ENCODE data around the gene EPS8L3.
"Not testable (repeated sequence)": the region's sequence is repeated elsewhere in the genome, so short reads cannot be mapped to it uniquely, and the experiment has no call there.

EPS8L3 gene

GRCh38 chr1:109764561-109765482, 1.1 kb upstream of the EPS8L3 start:
- no peak for DNase-seq (ENCODE audit: low spot score)

- DNase-seq (ENCODE audit: low spot score): no peak
Measured at GRCh38 chr1:109762821-109763645, 690 bp downstream of the EPS8L3 start.

GRCh38 chr1:109762039-109762585, 1.6 kb downstream of the EPS8L3 start:
- no peak for DNase-seq (ENCODE audit: low spot score)

GRCh38 chr1:109761227-109762038, 2.3 kb downstream of the EPS8L3 start:
- DNase-seq (ENCODE audit: low spot score): no peak

- no peak for DNase-seq (ENCODE audit: low spot score)
Measured at GRCh38 chr1:109760581-109761226, 3.0 kb downstream of the EPS8L3 start.

- no peak for DNase-seq (ENCODE audit: low spot score)
Measured at GRCh38 chr1:109759513-109760334, 4.0 kb downstream of the EPS8L3 start.

GRCh38 chr1:109757936-109758786, 5.6 kb downstream of the EPS8L3 start:
- no peak for DNase-seq (ENCODE audit: low spot score)

GRCh38 chr1:109756848-109757521, 6.7 kb downstream of the EPS8L3 start:
- no peak for DNase-seq (ENCODE audit: low spot score)

- not testable (repeated sequence) for DNase-seq (ENCODE audit: low spot score)
Measured at GRCh38 chr1:109756325-109756724, 7.4 kb downstream of the EPS8L3 start.

- DNase-seq (ENCODE audit: low spot score): no peak
Measured at GRCh38 chr1:109754738-109755137, 9.0 kb downstream of the EPS8L3 start.

GRCh38 chr1:109751531-109752260, 12.0 kb downstream of the EPS8L3 start:
- DNase-seq (ENCODE audit: low spot score): no peak

- no peak for DNase-seq (ENCODE audit: low spot score)
Measured at GRCh38 chr1:109750920-109751319, 12.8 kb downstream of the EPS8L3 start.

GRCh38 chr1:109750241-109750882, 13.4 kb downstream of the EPS8L3 start:
- no peak for DNase-seq (ENCODE audit: low spot score)

- no peak for DNase-seq (ENCODE audit: low spot score)
Measured at GRCh38 chr1:109749221-109749620, 14.5 kb downstream of the EPS8L3 start.

GRCh38 chr1:109748311-109748710, 15.4 kb downstream of the EPS8L3 start:
- not testable (repeated sequence) for DNase-seq (ENCODE audit: low spot score)

- DNase-seq (ENCODE audit: low spot score): no peak
Measured at GRCh38 chr1:109740615-109741373, 22.9 kb downstream of the EPS8L3 start, which contains the start of gene GSTM3. Gene GSTM3 (minus strand): TSS chr1:109741038. CDS start chr1:109740287, 751 bp downstream.
